ENCODE results near the gene ACAD10. TPM values are rescaled to one million over a fixed set of nuclear protein-coding genes. Genes with fewer than 3 reads are reported as not detected.

Gene ACAD10
- total and polyA plus RNA-seq, 2 experiments from 2014 or later: 7.6 to 12.0 TPM

- Histone ChIP-seq H3K9me3 (ENCODE audit: low read depth) (no peaks in the 10 kb centered on the region), H3K79me2 (ENCODE audit: insufficient read depth) (no peaks in the 10 kb centered on the region), H3K4me1 (ENCODE audit: insufficient read depth) (no peaks in the 10 kb centered on the region), H3K9me2 (ENCODE audit: insufficient read depth) (no peaks in the 10 kb centered on the region), H4K20me1 (ENCODE audit: insufficient read depth) (no peaks in the 10 kb centered on the region), H3K9ac (no peak overlapping the region), H2AFZ (no peak overlapping the region), H3K4me3 (no peak overlapping the region), H3F3A (ENCODE audit: insufficient read depth) (no peaks in the 10 kb centered on the region), H3K27ac (no peak overlapping the region), H3K27me3 (replicated peaks; ENCODE audit: insufficient read depth) (no peaks in the 10 kb centered on the region), H3K36me3 (ENCODE audit: low read depth) (peaks cover 6% of the 10 kb centered on the region; the same call in 1 of the 2 replicates), H3K4me2 (ENCODE audit: unreplicated experiment) (no peak overlapping the region)
- DNase-seq: no peak
- 71 to 73% methylated on average over 4 of the region's 4 CpGs for WGBS, 2 experiments (ENCODE audit: low coverage in 1 of 2, low lambda C conversion rate in 2 of 2, missing lambda C conversion rate in 2 of 2)
- TF ChIP-seq EZH2 (IDR thresholded peaks at IDR 0.05; ENCODE audit: insufficient read depth, poor library complexity, severe bottlenecking) (no peak), EZH2phosphoT487 (IDR thresholded peaks at IDR 0.05; ENCODE audit: insufficient read depth, low read depth) (no peak)
- in situ Hi-C loops (cut with MboI): no loop called here
Observed at GRCh38 chr12:111741235-111741812, 55.5 kb downstream of the ACAD10 start.

GRCh38 chr12:111745211-111745610 lies 59.4 kb downstream of the ACAD10 start:
- in situ Hi-C loops (cut with MboI): no loop called here

GRCh38 chr12:111747333-111747732 lies 61.5 kb downstream of the ACAD10 start:
- H3K9me3 ChIP-seq (ENCODE audit: low read depth): no peaks in the 10 kb centered on the region
- no peak overlapping the region for H3K4me3 ChIP-seq
- H3K27ac ChIP-seq: no peak overlapping the region
- no peaks in the 10 kb centered on the region for H4K20me1 ChIP-seq (ENCODE audit: insufficient read depth)
- no peaks in the 10 kb centered on the region for H3K9me2 ChIP-seq (ENCODE audit: insufficient read depth)
- in situ Hi-C loops (cut with MboI): no loop called here
- H3F3A ChIP-seq (ENCODE audit: insufficient read depth): no peaks in the 10 kb centered on the region
- H2AFZ ChIP-seq: no peak overlapping the region
- no peaks in the 10 kb centered on the region for H3K36me3 ChIP-seq (ENCODE audit: low read depth)
- H3K9ac ChIP-seq: no peak overlapping the region
- 91 to 95% methylated on average over 7 to 9 of the region's 9 CpGs for WGBS, 2 experiments (ENCODE audit: low coverage in 1 of 2, low lambda C conversion rate in 2 of 2, missing lambda C conversion rate in 2 of 2)
- H3K4me2 ChIP-seq (ENCODE audit: unreplicated experiment): no peak overlapping the region
- TF ChIP-seq EZH2 (IDR thresholded peaks at IDR 0.05; ENCODE audit: insufficient read depth, poor library complexity, severe bottlenecking): no peak
- no peak for TF ChIP-seq EZH2phosphoT487 (IDR thresholded peaks at IDR 0.05; ENCODE audit: insufficient read depth, low read depth)
- H3K27me3 ChIP-seq (replicated peaks; ENCODE audit: insufficient read depth): no peaks in the 10 kb centered on the region
- no peaks in the 10 kb centered on the region for H3K79me2 ChIP-seq (ENCODE audit: insufficient read depth)
- no peaks in the 10 kb centered on the region for H3K4me1 ChIP-seq (ENCODE audit: insufficient read depth)
- DNase-seq: no peak

More at GRCh38 chr12:111745211-111745610, 59.4 kb downstream of the ACAD10 start:
- Histone ChIP-seq H3K4me1 (ENCODE audit: insufficient read depth) (no peaks in the 10 kb centered on the region), H3K9me3 (ENCODE audit: low read depth) (no peaks in the 10 kb centered on the region), H3K4me2 (ENCODE audit: unreplicated experiment) (no peak overlapping the region), H3K4me3 (no peak overlapping the region), H3K79me2 (ENCODE audit: insufficient read depth) (no peaks in the 10 kb centered on the region), H2AFZ (no peak overlapping the region), H3K27me3 (replicated peaks; ENCODE audit: insufficient read depth) (no peaks in the 10 kb centered on the region), H3K9me2 (ENCODE audit: insufficient read depth) (no peaks in the 10 kb centered on the region), H3F3A (ENCODE audit: insufficient read depth) (no peaks in the 10 kb centered on the region), H3K9ac (no peak overlapping the region), H3K27ac (no peak overlapping the region), H3K36me3 (ENCODE audit: low read depth) (no peaks in the 10 kb centered on the region), H4K20me1 (ENCODE audit: insufficient read depth) (no peaks in the 10 kb centered on the region)
- TF ChIP-seq EZH2 (IDR thresholded peaks at IDR 0.05; ENCODE audit: insufficient read depth, poor library complexity, severe bottlenecking) (no peak), EZH2phosphoT487 (IDR thresholded peaks at IDR 0.05; ENCODE audit: insufficient read depth, low read depth) (no peak)
- WGBS, 2 experiments (ENCODE audit: low coverage in 1 of 2, low lambda C conversion rate in 2 of 2, missing lambda C conversion rate in 2 of 2): 97 to 99% methylated on average over 4 of the region's 4 CpGs
- DNase-seq: no peak

- no peaks in the 10 kb centered on the region for H3F3A ChIP-seq (ENCODE audit: insufficient read depth)
- no peaks in the 10 kb centered on the region for H3K27me3 ChIP-seq (replicated peaks; ENCODE audit: insufficient read depth)
- no peak overlapping the region for H3K4me3 ChIP-seq
- no peak overlapping the region for H3K9ac ChIP-seq
- H3K9me2 ChIP-seq (ENCODE audit: insufficient read depth): no peaks in the 10 kb centered on the region
- TF ChIP-seq EZH2 (IDR thresholded peaks at IDR 0.05; ENCODE audit: insufficient read depth, poor library complexity, severe bottlenecking) (no peak), EZH2phosphoT487 (IDR thresholded peaks at IDR 0.05; ENCODE audit: insufficient read depth, low read depth) (no peak)
- 77% methylated on average over 8 of the region's 8 CpGs for WGBS, 2 experiments (ENCODE audit: low coverage in 1 of 2, low lambda C conversion rate in 2 of 2, missing lambda C conversion rate in 2 of 2)
- H3K27ac ChIP-seq: no peak overlapping the region
- H3K4me2 ChIP-seq (ENCODE audit: unreplicated experiment): no peak overlapping the region
- H3K79me2 ChIP-seq (ENCODE audit: insufficient read depth): no peaks in the 10 kb centered on the region
- DNase-seq: no peak
- no peaks in the 10 kb centered on the region for H3K36me3 ChIP-seq (ENCODE audit: low read depth)
- no peaks in the 10 kb centered on the region for H3K4me1 ChIP-seq (ENCODE audit: insufficient read depth)
- no peak overlapping the region for H2AFZ ChIP-seq
- no peaks in the 10 kb centered on the region for H3K9me3 ChIP-seq (ENCODE audit: low read depth)
- H4K20me1 ChIP-seq (ENCODE audit: insufficient read depth): no peaks in the 10 kb centered on the region
- in situ Hi-C loops (cut with MboI): no loop called here
Observed at GRCh38 chr12:111748151-111748672, 62.4 kb downstream of the ACAD10 start.

All from GM23248 (cell line).